GM21390 (cell line): ENCODE measurements around the gene MLLT3.

ENCODE experiments used
- ATAC-seq: cut with Tn5 transposase; IDR thresholded peaks from one replicate; pipeline ENCODE4 v1.9.1; 2021; ENCODE audit not compliant: unreplicated experiment

Gene MLLT3

GRCh38 chr9:20314981-20315380 is 307.3 kb downstream of the MLLT3 start:
- ATAC-seq = no peak

- ATAC-seq = no peak
These were observed 308.9 kb downstream of the MLLT3 start for GRCh38 chr9:20313415-20313814.

GRCh38 chr9:20312732-20313131 is 309.6 kb downstream of the MLLT3 start:
- no peak for ATAC-seq

- ATAC-seq = no peak
These were observed 312.3 kb downstream of the MLLT3 start for GRCh38 chr9:20310024-20310423.

GRCh38 chr9:20309124-20309523 is 313.2 kb downstream of the MLLT3 start:
- ATAC-seq = no peak

- no peak for ATAC-seq
These were observed 314.7 kb downstream of the MLLT3 start for GRCh38 chr9:20307621-20308020.

- ATAC-seq = no peak
These were observed 316.8 kb downstream of the MLLT3 start for GRCh38 chr9:20305452-20305851.

- ATAC-seq = no peak
These were observed 318.3 kb downstream of the MLLT3 start for GRCh38 chr9:20303996-20304395.

GRCh38 chr9:20303066-20303465 is 319.2 kb downstream of the MLLT3 start:
- no peak for ATAC-seq

- ATAC-seq = no peak
These were observed 320.1 kb downstream of the MLLT3 start for GRCh38 chr9:20302197-20302596.

GRCh38 chr9:20300430-20301115 is 321.7 kb downstream of the MLLT3 start:
- no peak for ATAC-seq

GRCh38 chr9:20297646-20298084 is 324.6 kb downstream of the MLLT3 start:
- ATAC-seq = no peak

- ATAC-seq = no peak
These were observed 326.7 kb downstream of the MLLT3 start for GRCh38 chr9:20295555-20295954.

GRCh38 chr9:20294046-20294750 is 328.1 kb downstream of the MLLT3 start:
- no peak for ATAC-seq

GRCh38 chr9:20292002-20292401 is 330.3 kb downstream of the MLLT3 start:
- ATAC-seq = no peak
